Gastroesophageal sphincter (tissue), 4 donors: Measurements from ENCODE around the gene EPHB2. TPM values are rescaled to one million over a fixed set of nuclear protein-coding genes. Genes with fewer than 3 reads are reported as not detected.

Experiments
- ATAC-seq: fragments of 150-250 bp; one replicate; pipeline ENCODE4 v1.9.1; 2016; ENCODE audit warnings: mild to moderate bottlenecking, moderate library complexity
- H3K27ac ChIP-seq, 4 donors: fragments of 200-600 bp; sonication (generic) in 3 of 4; 1 replicate in 3 of 4; 2 replicates in 1 of 4; pipeline ENCODE4 v1.5.1; 2016 to 2019
- H3K27me3 ChIP-seq: fragments of 200-600 bp; sonication (generic); one replicate; pipeline ENCODE4 v1.5.1; 2019
- H3K36me3 ChIP-seq, 2 donors: fragments of 200-600 bp; sonication (generic); one replicate each; pipeline ENCODE4 v1.5.1; 2019; ENCODE audit warnings: control low read depth in 1 of 2
- H3K4me1 ChIP-seq, 3 donors: fragments of 200-600 bp; sonication (generic); 1 replicate in 2 of 3; 2 replicates in 1 of 3; pipeline ENCODE4 v1.5.1; 2016 to 2019; ENCODE audit warnings: control low read depth in 2 of 3
- H3K4me3 ChIP-seq, 2 donors: fragments of 200-600 bp; sonication (generic); one replicate each; pipeline ENCODE4 v1.5.1; 2019; ENCODE audit warnings: mild to moderate bottlenecking in 1 of 2, moderate library complexity in 1 of 2
- H3K9me3 ChIP-seq, 3 donors: fragments of 200-600 bp; sonication (generic); one replicate each; pipeline ENCODE4 v1.5.1; 2017 to 2019; ENCODE audit warnings: control low read depth in 2 of 3
- EP300 ChIP-seq: sonication (generic); formaldehyde crosslinking; IDR thresholded peaks from one replicate; pipeline ENCODE4 v1.6.1; 2017; ENCODE audit warnings: antibody characterized with exemption, mild to moderate bottlenecking
- POLR2A ChIP-seq, 2 donors: fragments of 450-650 bp; IDR thresholded peaks; one replicate each; pipeline ENCODE4 v1.6.1; 2017; ENCODE audit warnings: antibody characterized with exemption in 2 of 2, mild to moderate bottlenecking in 2 of 2, moderate library complexity in 1 of 2
- POLR2AphosphoS5 ChIP-seq: sonication (generic); formaldehyde crosslinking; IDR thresholded peaks from one replicate; pipeline ENCODE4 v1.6.1; 2017; ENCODE audit warnings: antibody characterized with exemption
- WGBS, 2 donors: methylation state at CpG; one replicate each; pipeline ENCODE4 v1.1.5; 2018; ENCODE audit warnings: low coverage in 1 of 2; 5-methylcytosine and 5-hydroxymethylcytosine counted together
- small RNA-seq, 4 donors: library from RNA; depleted of rRNA; stranded (forward); fragments of <200 nt; gene quantifications; one replicate each; pipeline ENCODE3, GENCODE V24; 2016
- total RNA-seq, 4 donors: library from RNA; depleted of rRNA; stranded (reverse); fragments of >200 nt; gene quantifications; one replicate each; pipeline ENCODE4 v1.1.0, GENCODE V29; 2016
- TF ChIP-seq, protein P1 (sequence below), 4 experiments: fragments of 200-600 bp in 2 of 4; fragments of 450-650 bp in 2 of 4; sonication (generic) in 1 of 4; IDR thresholded peaks; one replicate each; pipeline ENCODE4 v1.5.1; 2017 to 2019; ENCODE audit warnings: antibody characterized with exemption in 4 of 4, mild to moderate bottlenecking in 2 of 4, moderate library complexity in 2 of 4

Gene EPHB2
- total RNA-seq, 4 donors from 2014 or later: 2.0 to 5.9 (median 2.6) TPM

DNA sequence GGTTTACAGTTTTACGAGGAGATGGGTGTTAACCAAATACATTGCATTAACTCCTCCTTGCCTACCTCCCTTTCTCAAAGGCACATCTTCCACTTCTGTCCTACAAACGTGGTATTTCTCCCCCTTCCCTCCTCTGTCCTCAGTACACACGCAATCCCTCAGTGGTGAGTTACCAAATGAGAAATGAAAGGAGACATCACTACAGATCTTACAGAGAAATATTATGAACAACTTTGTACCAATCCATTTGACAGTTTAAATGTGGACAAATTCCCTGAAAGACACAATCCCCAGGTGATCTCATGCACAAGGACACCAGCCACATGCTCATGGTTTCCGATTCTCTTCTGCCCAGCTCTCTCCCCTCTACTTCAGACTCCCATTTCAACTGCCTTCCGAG is 255.7 kb downstream of the EPHB2 start:
- ATAC-seq: no peak
- peaks cover 0 to 24% (median 0%) of the 10 kb centered on the region in 3 donors for H3K9me3 ChIP-seq
- H3K27me3 ChIP-seq: peaks cover 48% of the 10 kb centered on the region
- no peak overlapping the region for H3K4me3 ChIP-seq
- 76 to 82% methylated on average over 5 of the region's 5 CpGs for WGBS, 2 donors
- H3K27ac ChIP-seq: no peak overlapping the region
- H3K36me3 ChIP-seq: no peaks in the 10 kb centered on the region
- H3K4me1 ChIP-seq: peaks cover 0 to 14% (median 5%) of the 10 kb centered on the region in 3 donors
- TF ChIP-seq POLR2AphosphoS5: no peak
- TF ChIP-seq EP300: no peak
- TF ChIP-seq, protein P1, sequence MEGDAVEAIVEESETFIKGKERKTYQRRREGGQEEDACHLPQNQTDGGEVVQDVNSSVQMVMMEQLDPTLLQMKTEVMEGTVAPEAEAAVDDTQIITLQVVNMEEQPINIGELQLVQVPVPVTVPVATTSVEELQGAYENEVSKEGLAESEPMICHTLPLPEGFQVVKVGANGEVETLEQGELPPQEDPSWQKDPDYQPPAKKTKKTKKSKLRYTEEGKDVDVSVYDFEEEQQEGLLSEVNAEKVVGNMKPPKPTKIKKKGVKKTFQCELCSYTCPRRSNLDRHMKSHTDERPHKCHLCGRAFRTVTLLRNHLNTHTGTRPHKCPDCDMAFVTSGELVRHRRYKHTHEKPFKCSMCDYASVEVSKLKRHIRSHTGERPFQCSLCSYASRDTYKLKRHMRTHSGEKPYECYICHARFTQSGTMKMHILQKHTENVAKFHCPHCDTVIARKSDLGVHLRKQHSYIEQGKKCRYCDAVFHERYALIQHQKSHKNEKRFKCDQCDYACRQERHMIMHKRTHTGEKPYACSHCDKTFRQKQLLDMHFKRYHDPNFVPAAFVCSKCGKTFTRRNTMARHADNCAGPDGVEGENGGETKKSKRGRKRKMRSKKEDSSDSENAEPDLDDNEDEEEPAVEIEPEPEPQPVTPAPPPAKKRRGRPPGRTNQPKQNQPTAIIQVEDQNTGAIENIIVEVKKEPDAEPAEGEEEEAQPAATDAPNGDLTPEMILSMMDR (IDR thresholded peaks at IDR 0.05): no peak
- no peak for TF ChIP-seq POLR2A (IDR thresholded peaks at IDR 0.05)

DNA sequence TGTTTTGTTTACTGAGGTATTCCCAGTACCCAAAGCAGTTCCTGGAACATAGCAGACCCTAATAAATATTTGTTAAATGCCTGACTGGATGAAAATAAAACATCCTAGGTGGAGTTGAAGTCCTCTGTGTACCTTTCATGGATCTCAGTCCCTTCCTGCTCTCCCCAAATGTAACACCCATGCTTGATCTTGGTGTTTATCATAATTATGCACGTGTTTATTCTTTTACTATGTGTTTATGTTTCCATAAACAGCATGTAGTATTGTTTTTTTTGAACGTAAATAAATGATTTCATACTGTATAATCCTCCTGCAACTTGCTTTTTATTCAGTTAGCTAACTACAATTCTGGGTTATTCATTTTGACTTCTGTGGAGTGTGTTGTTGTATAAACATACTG is 257.2 kb downstream of the EPHB2 start:
- Histone ChIP-seq H3K4me3 (no peak overlapping the region), H3K27me3 (peaks cover 62% of the 10 kb centered on the region), H3K9me3 (peaks cover 0 to 24% (median 0%) of the 10 kb centered on the region in 3 donors), H3K4me1 (peaks cover 0 to 14% (median 5%) of the 10 kb centered on the region in 3 donors), H3K36me3 (no peaks in the 10 kb centered on the region), H3K27ac (no peak overlapping the region)
- TF ChIP-seq POLR2A (IDR thresholded peaks at IDR 0.05) (no peak), EP300 (no peak), POLR2AphosphoS5 (no peak)
- TF ChIP-seq, protein P1 (IDR thresholded peaks at IDR 0.05): no peak
- WGBS, 2 donors: 41 to 80% methylated on average over 1 to 2 of the region's 2 CpGs
- ATAC-seq: no peak

DNA sequence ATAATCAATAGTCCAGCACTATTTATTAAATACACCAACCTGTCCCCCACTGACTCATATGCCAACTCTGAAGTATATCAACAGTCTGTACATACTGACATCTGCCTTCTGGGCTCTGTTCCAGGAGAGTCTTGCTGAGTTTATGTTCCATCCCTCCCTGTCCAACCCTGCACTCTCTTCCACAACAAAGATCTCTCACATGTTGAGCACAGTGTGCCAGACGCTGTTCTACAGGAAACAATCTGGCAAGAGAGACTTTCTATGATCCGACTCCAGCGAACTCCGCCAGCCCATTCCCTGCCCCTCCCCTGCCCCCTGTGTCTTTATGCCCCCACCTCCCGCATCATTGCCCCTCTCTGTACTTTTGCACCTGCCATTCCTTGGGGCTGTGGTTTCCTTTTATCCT is 258.7 kb downstream of the EPHB2 start:
- 0 to 5% methylated on average over 1 to 5 of the region's 5 CpGs for WGBS, 2 donors
- ATAC-seq: peak; percentile 55
- Histone ChIP-seq H3K27ac (no peak overlapping the region), H3K4me3 (no peak overlapping the region), H3K4me1 (peaks cover 0 to 14% (median 5%) of the 10 kb centered on the region in 3 donors), H3K36me3 (no peaks in the 10 kb centered on the region), H3K9me3 (peaks cover 0 to 24% (median 0%) of the 10 kb centered on the region in 3 donors), H3K27me3 (peaks cover 50% of the 10 kb centered on the region)
- TF ChIP-seq POLR2AphosphoS5 (no peak), EP300 (no peak), POLR2A (IDR thresholded peaks at IDR 0.05) (no peak)
- TF ChIP-seq, protein P1 (IDR thresholded peaks at IDR 0.05): no peak

DNA sequence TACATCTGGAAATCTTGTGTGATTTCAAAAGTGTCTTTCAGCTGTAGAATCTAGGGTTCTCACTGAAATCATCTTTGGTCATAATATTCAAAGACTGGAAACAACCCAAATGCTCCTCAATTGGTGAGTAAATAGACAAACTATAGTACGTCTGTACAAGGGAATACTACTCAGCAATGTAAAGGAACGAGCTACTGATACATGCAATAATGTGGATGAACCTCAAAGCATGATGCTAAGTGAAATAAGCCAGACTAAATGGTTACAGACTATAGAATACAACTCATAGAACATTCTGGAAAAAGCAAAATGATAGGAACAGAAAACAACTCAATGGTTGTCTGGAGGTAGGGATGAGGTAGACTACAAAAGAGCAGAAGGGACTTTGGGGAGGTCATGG is 259.5 kb downstream of the EPHB2 start:
- ATAC-seq: no peak
- no peak for TF ChIP-seq EP300
- no peak for TF ChIP-seq POLR2AphosphoS5
- TF ChIP-seq, protein P1 (IDR thresholded peaks at IDR 0.05): no peak
- TF ChIP-seq POLR2A (IDR thresholded peaks at IDR 0.05): no peak
- peaks cover 0 to 23% (median 0%) of the 10 kb centered on the region in 3 donors for H3K9me3 ChIP-seq
- no peaks in the 10 kb centered on the region for H3K36me3 ChIP-seq
- H3K4me3 ChIP-seq: no peak overlapping the region
- peaks cover 0 to 14% (median 5%) of the 10 kb centered on the region in 3 donors for H3K4me1 ChIP-seq
- H3K27ac ChIP-seq: no peak overlapping the region
- WGBS, 2 donors: 85 to 100% methylated on average over 1 to 2 of the region's 2 CpGs
- H3K27me3 ChIP-seq: peaks cover 48% of the 10 kb centered on the region

Small RNA genes within 50 kb of the gene (small RNA-seq; reads per million reads assigned to genes)
- gene MIR4253 (0 reads per million in 4 donors), gene MIR4684 (0 reads per million in 4 donors)

Other genes starting within 250 kb of the EPHB2 start
- under 1 TPM in 3 of 4 donors, not detected in 1; 0.08 to 0.37 (median 0.13) TPM for gene EPHA8, start 147.3 kb upstream of the EPHB2 start, total RNA-seq
- 100 to 1,000 TPM in 3 of 4 donors, 10 to 100 TPM in 1; 22.6 to 453 (median 190) TPM for gene C1QA, start 74.2 kb upstream of the EPHB2 start, total RNA-seq
- gene C1QC, start 67.2 kb upstream of the EPHB2 start, total RNA-seq: 100 to 1,000 TPM in 2 of 4 donors, 10 to 100 TPM in 2; 23.0 to 395 (median 169) TPM
- 100 to 1,000 TPM in 3 of 4 donors, 10 to 100 TPM in 1; 37.0 to 607 (median 249) TPM for gene C1QB, start 57.6 kb upstream of the EPHB2 start, total RNA-seq